ENCODE results near the gene LRMDA. TPM values are rescaled to one million over a fixed set of nuclear protein-coding genes. Genes with fewer than 3 reads are reported as not detected.

Gene LRMDA
- total RNA-seq, 1 experiment from 2014 or later = not detected

- no peak for DNase-seq (ENCODE audit: low spot score)
These were observed 107.3 kb downstream of the LRMDA start for GRCh38 chr10:75538765-75539164.

DNA sequence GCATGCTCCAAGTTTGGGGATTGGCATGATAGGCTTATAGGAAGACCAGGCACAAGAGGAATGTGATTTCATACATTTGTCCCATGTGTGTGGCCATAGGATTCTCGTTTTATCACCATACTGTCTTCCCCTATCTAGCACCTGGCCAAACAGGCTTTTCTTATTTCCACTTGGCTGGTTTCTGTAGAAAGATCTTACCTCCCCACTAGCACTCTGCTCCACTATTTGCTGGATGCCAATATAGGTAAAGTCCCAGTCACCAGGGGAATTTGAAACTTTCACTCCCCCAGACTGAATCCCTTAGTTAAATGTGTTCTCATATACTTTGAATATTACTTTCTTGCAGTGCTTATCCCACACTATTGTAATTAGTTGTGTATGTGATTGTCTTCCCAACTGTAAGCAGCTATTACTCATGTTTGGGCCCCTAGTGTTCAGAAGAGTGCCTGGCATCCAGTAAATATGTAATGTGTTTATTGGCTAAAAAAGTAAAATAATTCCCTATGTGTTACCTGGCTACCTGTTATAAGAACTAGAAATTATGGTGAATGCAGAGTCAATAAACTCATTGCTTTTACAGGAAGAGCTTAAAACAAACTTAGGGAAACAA, 109.0 kb downstream of the LRMDA start:
- no peak for DNase-seq (ENCODE audit: low spot score)

GRCh38 chr10:75540981-75541380, 109.6 kb downstream of the LRMDA start:
- DNase-seq (ENCODE audit: low spot score) = no peak

DNA sequence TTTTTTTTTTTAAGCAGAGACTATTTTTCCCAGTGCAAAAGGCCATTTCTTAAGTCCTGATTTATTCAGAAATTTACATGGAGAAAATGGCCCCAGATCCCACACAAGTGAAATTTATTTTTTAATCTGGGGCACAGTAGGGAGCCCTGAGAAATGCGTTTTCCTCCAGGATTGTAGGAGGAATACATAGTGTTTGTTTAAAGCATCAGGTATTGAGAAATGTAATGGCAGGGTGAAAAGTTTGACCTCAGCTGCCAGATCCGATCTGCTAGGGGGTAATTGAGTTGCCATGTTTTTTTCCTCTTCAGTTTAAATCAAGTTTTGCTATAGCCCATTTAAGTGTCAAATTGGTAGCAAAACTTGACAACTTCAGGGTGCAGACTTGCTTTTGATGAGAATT, 110.0 kb downstream of the LRMDA start:
- DNase-seq (ENCODE audit: low spot score) = no peak

GRCh38 chr10:75542084-75542483, 110.7 kb downstream of the LRMDA start:
- DNase-seq (ENCODE audit: low spot score) = no peak

- no peak for DNase-seq (ENCODE audit: low spot score)
These were observed 111.5 kb downstream of the LRMDA start for GRCh38 chr10:75542906-75543305.

DNA sequence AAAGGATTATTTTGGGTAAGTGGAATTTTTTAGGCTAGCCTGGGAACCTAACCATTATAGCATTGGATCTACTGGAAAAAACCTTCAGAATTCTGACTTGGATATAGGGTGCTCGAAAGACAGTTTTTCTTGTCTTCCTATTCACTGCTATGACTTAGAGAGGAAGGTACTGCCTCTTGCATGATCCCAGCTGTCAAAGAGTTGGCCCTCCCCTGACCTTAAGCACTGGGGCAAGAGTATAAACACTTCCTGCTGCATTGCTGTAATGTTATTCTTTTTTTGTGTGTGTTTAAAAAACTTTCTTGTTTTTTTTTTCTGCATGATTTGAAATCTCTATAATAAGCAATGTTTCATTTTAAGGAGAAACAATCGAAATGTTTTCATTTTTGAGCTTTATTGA, 113.0 kb downstream of the LRMDA start:
- no peak for DNase-seq (ENCODE audit: low spot score)

- no peak for DNase-seq (ENCODE audit: low spot score)
These were observed 113.7 kb downstream of the LRMDA start for GRCh38 chr10:75544993-75545706.

- no peak for DNase-seq (ENCODE audit: low spot score)
These were observed 114.6 kb downstream of the LRMDA start for GRCh38 chr10:75546004-75546403.

- no peak for DNase-seq (ENCODE audit: low spot score)
These were observed 116.2 kb downstream of the LRMDA start for GRCh38 chr10:75547391-75548298.

- DNase-seq (ENCODE audit: low spot score) = no peak
These were observed 116.9 kb downstream of the LRMDA start for GRCh38 chr10:75548356-75548755.

GRCh38 chr10:75550191-75550590, 118.8 kb downstream of the LRMDA start:
- no peak for DNase-seq (ENCODE audit: low spot score)

GRCh38 chr10:75552171-75552570, 120.7 kb downstream of the LRMDA start:
- DNase-seq (ENCODE audit: low spot score) = no peak

- DNase-seq (ENCODE audit: low spot score) = no peak
These were observed 122.1 kb downstream of the LRMDA start for GRCh38 chr10:75553550-75553949.

DNA sequence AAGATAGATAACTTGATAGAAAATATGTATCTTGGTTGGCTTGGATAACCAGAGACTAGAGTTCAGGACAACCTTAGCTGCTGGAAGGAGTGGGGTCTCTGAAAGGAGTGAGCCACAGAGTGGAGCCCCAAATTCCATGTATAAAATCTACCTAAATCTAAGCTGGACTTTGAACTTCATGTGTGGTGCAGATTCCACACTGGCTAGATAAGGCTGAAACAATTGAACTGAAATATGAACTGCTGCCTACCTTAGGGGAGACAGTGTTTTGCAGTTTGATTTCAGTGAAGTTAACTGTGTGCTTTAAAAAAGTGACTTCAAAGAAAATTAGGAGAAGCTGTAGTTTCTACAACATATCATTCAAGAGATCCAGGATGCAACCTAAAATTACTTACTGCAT, 123.9 kb downstream of the LRMDA start:
- no peak for DNase-seq (ENCODE audit: low spot score)

DNA sequence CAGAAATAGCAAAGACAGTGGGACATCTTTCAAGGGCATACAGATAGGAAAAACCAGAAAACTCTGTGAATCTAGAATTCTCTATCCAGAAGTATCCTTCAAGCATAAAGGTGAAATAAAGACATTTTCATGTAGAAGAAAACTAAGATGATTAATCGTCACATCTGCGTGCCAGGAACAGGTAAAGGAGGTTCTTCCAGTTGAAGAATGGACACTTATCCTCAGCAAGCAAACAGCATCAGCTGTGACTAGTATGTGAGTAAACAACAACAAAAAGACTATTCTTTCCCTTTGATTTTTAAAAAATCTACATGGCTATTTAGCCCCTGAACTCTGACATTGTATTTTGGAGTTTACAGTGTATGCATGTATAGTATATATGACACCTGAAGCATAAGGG, 124.9 kb downstream of the LRMDA start:
- DNase-seq (ENCODE audit: low spot score) = no peak

DNA sequence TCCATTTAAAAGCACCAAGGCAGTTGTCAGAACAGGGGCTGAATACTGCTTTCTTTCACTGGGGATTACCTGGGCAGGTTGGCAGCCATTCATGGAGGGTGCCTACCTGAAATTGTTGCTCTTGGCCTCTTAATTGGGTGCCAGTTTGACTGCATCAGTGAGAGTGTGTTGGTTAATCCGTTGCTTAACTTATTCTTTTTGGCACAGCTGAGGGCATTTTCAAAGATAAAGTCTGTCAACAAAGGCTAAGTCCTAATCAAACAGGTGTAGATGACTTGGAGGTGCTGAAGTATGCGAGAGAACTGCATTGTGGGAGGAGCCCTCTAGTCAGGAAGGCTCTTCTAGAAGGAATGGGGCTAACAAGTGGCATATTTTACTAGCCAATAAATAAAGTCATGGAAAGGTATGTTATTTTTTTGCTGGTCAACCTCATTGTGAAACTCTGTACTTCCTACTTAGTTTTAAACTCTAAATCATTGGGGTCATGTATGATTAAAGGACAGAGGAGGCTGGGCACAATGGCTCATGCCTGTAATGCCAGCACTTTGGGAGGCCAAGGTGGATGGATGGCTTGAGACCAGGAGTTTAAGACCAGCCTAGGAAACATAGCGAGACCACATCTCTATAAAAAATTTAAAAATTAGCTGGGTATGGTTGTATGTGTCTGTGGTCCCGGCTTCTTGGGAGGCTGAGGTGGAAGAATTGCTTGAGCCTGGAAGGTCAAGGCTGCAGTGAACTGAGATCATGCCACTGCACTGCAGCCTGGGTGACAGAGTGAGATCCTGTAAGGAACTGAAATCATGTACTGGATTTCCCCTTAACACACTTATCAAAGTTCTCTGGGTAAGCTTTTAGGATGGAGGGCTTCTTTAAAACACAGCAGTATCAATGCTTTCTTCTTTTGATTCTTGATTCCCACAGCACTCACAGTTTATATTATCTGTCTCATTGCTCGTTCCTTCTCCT, 134.1 kb downstream of the LRMDA start:
- peak; percentile 36 for DNase-seq (ENCODE audit: low spot score)

DNA sequence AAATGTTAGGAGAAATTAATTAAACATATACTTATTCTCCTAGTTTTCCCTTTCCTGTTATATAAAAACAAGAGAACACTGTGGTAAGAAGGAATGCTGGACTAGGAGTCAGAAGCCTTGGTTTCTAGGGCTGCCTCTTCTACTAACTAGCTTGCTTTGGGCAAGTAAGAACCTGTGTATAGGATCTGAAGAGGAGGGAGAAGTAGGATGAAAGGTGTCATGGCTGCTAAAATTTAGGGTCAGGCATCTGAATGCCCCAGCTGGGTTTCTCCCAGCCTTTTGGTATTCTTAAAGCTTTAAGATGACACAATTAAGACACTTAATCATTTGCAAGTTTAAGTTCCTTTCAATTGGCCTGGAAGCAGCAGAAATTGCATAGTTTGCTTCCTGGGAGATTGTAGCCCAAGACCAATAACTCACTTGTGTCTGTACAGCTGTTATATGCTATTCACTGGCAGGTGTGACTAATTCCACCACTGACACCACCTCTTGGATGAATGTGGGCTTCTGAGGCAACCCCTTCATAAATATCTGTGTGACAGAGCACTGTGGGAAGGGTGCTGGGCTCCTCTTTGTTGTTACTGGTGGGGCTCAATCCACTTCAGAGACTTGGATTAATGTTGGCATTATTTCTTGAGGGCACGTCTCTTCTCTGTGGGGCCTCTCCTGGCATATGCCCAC, 137.2 kb downstream of the LRMDA start:
- DNase-seq (ENCODE audit: low spot score) = no peak

GRCh38 chr10:75569506-75569905, 138.1 kb downstream of the LRMDA start:
- no peak for DNase-seq (ENCODE audit: low spot score)

GRCh38 chr10:75572478-75572877, 141.1 kb downstream of the LRMDA start:
- DNase-seq (ENCODE audit: low spot score) = no peak

GRCh38 chr10:75575940-75576339, 144.5 kb downstream of the LRMDA start:
- no peak for DNase-seq (ENCODE audit: low spot score)

Data from HT-29 (cell line).